ENCODE data around the gene ARPC1A.
"Not testable (repeated sequence)": the region's sequence is repeated elsewhere in the genome, so short reads cannot be mapped to it uniquely, and the experiment has no call there.

The ARPC1A gene

GRCh38 chr7:99409192-99409572 lies 83.5 kb downstream of the ARPC1A start:
- DNase-seq (ENCODE audit: low read depth in 2 of 2): no peak

GRCh38 chr7:99409806-99410205 lies 84.1 kb downstream of the ARPC1A start:
- no peak for DNase-seq (ENCODE audit: low read depth in 2 of 2)

GRCh38 chr7:99410635-99411034 lies 84.9 kb downstream of the ARPC1A start:
- DNase-seq (ENCODE audit: low read depth in 2 of 2): no peak

GRCh38 chr7:99415513-99416127 lies 89.9 kb downstream of the ARPC1A start:
- DNase-seq (ENCODE audit: low read depth in 2 of 2): not testable (repeated sequence)

Measured in stimulated activated CD4-positive, alpha-beta T cell treated with anti-CD3 and anti-CD28 coated beads, Interleukin-12 subunit alpha, Interleukin-12 subunit beta, amount 100 ng/mL, for 24 hours (primary cell).